OCI-LY3 (cell line): ENCODE measurements around the gene CACNA2D2.

Experiments used
- CTCF ChIP-seq: fragments of 200-600, 300-600 bp; sonication (generic); IDR thresholded peaks from 2 replicates; pipeline ENCODE4 v1.5.1; 2014; ENCODE audit warnings: antibody characterized with exemption, low read length, low read depth
- EZH2phosphoT487 ChIP-seq: fragments of 200-600 bp; shearing (Covaris generic); IDR thresholded peaks from 2 replicates; pipeline ENCODE4 v1.6.1; 2018; ENCODE audit warnings: antibody characterized with exemption, mixed run types, low read depth

GRCh38 chr3:50338965-50339364 is 164.5 kb downstream of the CACNA2D2 start:
- TF ChIP-seq CTCF (no peak), EZH2phosphoT487 (no peak)
